PC-3 (cell line): ENCODE measurements around the gene IL20RA. TPM values are rescaled to one million over a fixed set of nuclear protein-coding genes. Genes with fewer than 3 reads are reported as not detected.

Experiments
- ATAC-seq: fragments of 200-7000 bp; cut with Tn5 transposase; 2 replicates; pipeline ENCODE4 v1.9.1; 2020; ENCODE audit warnings: mild to moderate bottlenecking, moderate library complexity
- BruUV-seq: library from RNA; stranded (reverse); fragments of 400-500 nt; replicated peaks from 2 replicates; lab custom pipeline; 2021; lab: Mats Ljungman, UMichigan
- CTCF ChIA-PET: fragments of 300-600 bp; sonication (Branson Sonifier 250); formaldehyde crosslinking; loops from one replicate; lab custom pipeline; 2022; ENCODE audit warnings: antibody characterized with exemption; lab: Charles Lee
- POLR2A ChIA-PET: fragments of 300-600 bp; sonication (Branson Sonifier 250); formaldehyde crosslinking; loops from one replicate; lab custom pipeline; 2022; ENCODE audit warnings: antibody characterized with exemption; ENCODE audit not compliant: unreplicated experiment; lab: Charles Lee
- DNase-seq: peaks from one replicate; pipeline ENCODE4 v3.0.0-alpha.2; 2015
- H2AFZ ChIP-seq: fragments of 300-600 bp; sonication (generic); 2 replicates; pipeline ENCODE4 v1.6.0; 2016; ENCODE audit warnings: antibody characterized with exemption, low read length
- H3F3A ChIP-seq: fragments of 300-600 bp; sonication (generic); one replicate; pipeline ENCODE4 v1.6.0; 2017; ENCODE audit warnings: antibody characterized with exemption, low read length, control low read depth, mild to moderate bottlenecking; ENCODE audit not compliant: unreplicated experiment
- H3K27ac ChIP-seq: fragments of 300-600 bp; sonication (generic); 2 replicates; pipeline ENCODE4 v1.5.1; 2016; ENCODE audit warnings: mild to moderate bottlenecking, low read length
- H3K27me3 ChIP-seq: fragments of 300-600 bp; sonication (generic); 2 replicates; pipeline ENCODE4 v1.6.1; 2016; ENCODE audit warnings: low read length, mixed read lengths
- H3K36me3 ChIP-seq: fragments of 300-600 bp; sonication (generic); 2 replicates; pipeline ENCODE4 v1.6.1; 2016; ENCODE audit warnings: low read depth, mixed run types, low read length, mixed read lengths
- H3K4me1 ChIP-seq: fragments of 300-600 bp; sonication (generic); 2 replicates; pipeline ENCODE4 v1.5.1; 2016; ENCODE audit warnings: low read length; ENCODE audit not compliant: insufficient read depth
- H3K4me2 ChIP-seq: fragments of 300-600 bp; sonication (generic); 2 replicates; pipeline ENCODE4 v1.6.0; 2016; ENCODE audit warnings: low read length
- H3K4me3 ChIP-seq: fragments of 300-600 bp; sonication (generic); 2 replicates; pipeline ENCODE4 v1.5.1; 2016; ENCODE audit warnings: mild to moderate bottlenecking, low read length, mixed read lengths
- H3K79me2 ChIP-seq: fragments of 300-600 bp; sonication (generic); 2 replicates; pipeline ENCODE4 v1.6.1; 2017; ENCODE audit warnings: low read length, mixed read lengths
- H3K9ac ChIP-seq: fragments of 300-600 bp; sonication (generic); 2 replicates; pipeline ENCODE4 v1.6.0; 2016; ENCODE audit warnings: mild to moderate bottlenecking, low read length
- H3K9me2 ChIP-seq: fragments of 300-600 bp; sonication (generic); replicated peaks from 2 replicates; pipeline ENCODE4 v1.6.1; 2016; ENCODE audit warnings: mixed run types, low read length, mixed read lengths
- H3K9me3 ChIP-seq: fragments of 300-600 bp; sonication (generic); 2 replicates; pipeline ENCODE4 v1.6.1; 2016; ENCODE audit warnings: low read length, mixed read lengths
- H4K20me1 ChIP-seq: fragments of 300-600 bp; sonication (generic); 2 replicates; pipeline ENCODE4 v1.6.1; 2016; ENCODE audit warnings: low read length, mixed read lengths
- CTCF ChIP-seq: fragments of 300-600 bp; sonication (generic); conservative IDR thresholded peaks from 2 replicates; pipeline ENCODE4 v1.5.1; 2017; ENCODE audit warnings: antibody characterized with exemption, low read depth, mild to moderate bottlenecking, low read length
- EZH2 ChIP-seq: fragments of 300-600 bp; sonication (generic); IDR thresholded peaks from one replicate; pipeline ENCODE4 v1.6.1; 2017; ENCODE audit warnings: antibody characterized with exemption, mild to moderate bottlenecking, low read length; ENCODE audit not compliant: unreplicated experiment
- EZH2phosphoT487 ChIP-seq: fragments of 300-600 bp; sonication (generic); IDR thresholded peaks from 2 replicates; pipeline ENCODE4 v1.6.1; 2018; ENCODE audit warnings: mild to moderate bottlenecking, antibody characterized with exemption, low read length, borderline replicate concordance
- intact Hi-C: fragments of 100-400 bp; cut with micrococcal nuclease; formaldehyde crosslinking; loops from 2 replicates; pipeline ENCODE4 v1.9.0; 2023
- total RNA-seq: library from RNA; depleted of rRNA; stranded (reverse); fragments of >200 nt; gene quantifications from 2 replicates; pipeline ENCODE4 v1.2.3, GENCODE V29; 2014

Gene IL20RA
- total RNA-seq, 1 experiment from 2014 or later, result 6.0 TPM

GRCh38 chr6:137013738-137014602, 30.8 kb downstream of the IL20RA start:
- H3F3A ChIP-seq, result no peaks in the 10 kb centered on the region
- ATAC-seq, result peak; percentile 86
- ChIA-PET CTCF (interaction anchor here (0.6 to 0.9 kb wide), 5 partner anchors 12 to 291 kb away, joined by 3 to 4 read pairs (median 3); no protein-coding TSS in a partner anchor), POLR2A (interaction anchor here (0.5 to 0.6 kb wide), 2 partner anchors 14 to 369 kb away, joined by 4 to 14 read pairs; no protein-coding TSS in a partner anchor)
- H3K9ac ChIP-seq, result peak overlapping the region; percentile 33
- peak; percentile 75 for DNase-seq
- intact Hi-C loops, result loop anchor here (1.0 kb wide), 2 partner anchors 46 to 168 kb away; no protein-coding TSS in a partner anchor
- H3K36me3 ChIP-seq, result no peaks in the 10 kb centered on the region
- no peaks in the 10 kb centered on the region for H3K9me2 ChIP-seq
- peak overlapping the region; percentile 75 for H3K27ac ChIP-seq
- TF ChIP-seq CTCF (peak; percentile 74), EZH2phosphoT487 (no peak)
- H3K79me2 ChIP-seq, result no peaks in the 10 kb centered on the region
- H3K4me1 ChIP-seq, result peaks cover 27% of the 10 kb centered on the region
- H4K20me1 ChIP-seq, result no peaks in the 10 kb centered on the region
- BruUV-seq, result no TSS peak
- no peak overlapping the region for H2AFZ ChIP-seq
- H3K4me2 ChIP-seq, result peak overlapping the region; percentile 42; the same call in 1 of the 2 replicates
- H3K4me3 ChIP-seq, result no peak overlapping the region
- H3K27me3 ChIP-seq, result no peaks in the 10 kb centered on the region
- no peaks in the 10 kb centered on the region for H3K9me3 ChIP-seq

GRCh38 chr6:137013031-137013430, 31.7 kb downstream of the IL20RA start:
- ChIA-PET POLR2A (interaction anchor here (0.6 kb wide), 1 partner anchor 368 kb away, joined by 4 read pairs; no protein-coding TSS in a partner anchor), CTCF (interaction anchor here (0.6 to 0.9 kb wide), 3 partner anchors 11 to 292 kb away, joined by 3 to 4 read pairs (median 3); no protein-coding TSS in a partner anchor)
- no peaks in the 10 kb centered on the region for H3K9me2 ChIP-seq

More at GRCh38 chr6:137013031-137013430, 31.7 kb downstream of the IL20RA start:
- Histone ChIP-seq H3K9ac (peak overlapping the region; percentile 33; the same call in 1 of the 2 replicates), H3K9me3 (no peaks in the 10 kb centered on the region), H3K4me1 (peaks cover 27% of the 10 kb centered on the region), H2AFZ (no peak overlapping the region), H3K27me3 (no peaks in the 10 kb centered on the region), H4K20me1 (no peaks in the 10 kb centered on the region), H3K4me2 (peak overlapping the region; percentile 42; the same call in 1 of the 2 replicates), H3K27ac (peak overlapping the region; percentile 75), H3F3A (no peaks in the 10 kb centered on the region), H3K79me2 (no peaks in the 10 kb centered on the region), H3K4me3 (no peak overlapping the region), H3K36me3 (no peaks in the 10 kb centered on the region)
- no TSS peak for BruUV-seq
- intact Hi-C loops, result loop anchor here (1.0 kb wide), 1 partner anchor 45 kb away; no protein-coding TSS in a partner anchor
- ATAC-seq, result peak; percentile 83
- no peak for TF ChIP-seq CTCF
- TF ChIP-seq EZH2, result no peak
- TF ChIP-seq EZH2phosphoT487, result no peak
- DNase-seq, result peak; percentile 77
